Activated naive CD4-positive, alpha-beta T cell treated with anti-CD3 and anti-CD28 coated beads for 36 hours (primary cell): ENCODE data around the gene TFDP3. TPM values are rescaled to one million over a fixed set of nuclear protein-coding genes. Genes with fewer than 3 reads are reported as not detected.

ENCODE experiments used
- CTCF ChIA-PET: fragments of 350-600 bp; sonication (Branson Sonifier 250); formaldehyde crosslinking; loops from one replicate; lab custom pipeline; 2021; ENCODE audit warnings: antibody characterized with exemption; lab: Charles Lee
- DNase-seq: peaks from one replicate; pipeline ENCODE4 v3.0.0-alpha.2; 2020
- H3K27ac Mint-ChIP-seq: one replicate; pipeline ENCODE4 v1.8.0; 2021; ENCODE audit warnings: mild to moderate bottlenecking, mixed read lengths
- H3K27me3 Mint-ChIP-seq: one replicate; pipeline ENCODE4 v1.8.0; 2021; ENCODE audit warnings: low read depth, mixed read lengths
- H3K36me3 Mint-ChIP-seq: one replicate; pipeline ENCODE4 v1.8.0; 2021; ENCODE audit warnings: low read depth, mixed read lengths
- H3K4me1 Mint-ChIP-seq: one replicate; pipeline ENCODE4 v1.8.0; 2021; ENCODE audit warnings: low read depth, mixed read lengths
- H3K4me3 Mint-ChIP-seq: one replicate; pipeline ENCODE4 v1.8.0; 2021; ENCODE audit warnings: mild to moderate bottlenecking, moderate library complexity, mixed read lengths
- H3K9me3 Mint-ChIP-seq: one replicate; pipeline ENCODE4 v1.8.0; 2021; ENCODE audit warnings: mixed read lengths
- intact Hi-C: fragments of 100-400 bp; cut with micrococcal nuclease; formaldehyde crosslinking; loops from one replicate; pipeline ENCODE4 v1.15.1; 2023
- total RNA-seq, 2 experiments: library from RNA; stranded (reverse); gene quantifications; one replicate each; pipeline ENCODE4 v1.2.3, GENCODE V29; 2021

Gene TFDP3
- total RNA-seq, 2 experiments from 2014 or later, result not detected

- Mint-ChIP-seq H3K27me3 (no peaks in the 10 kb centered on the region), H3K4me1 (no peaks in the 10 kb centered on the region)
These were observed 38.7 kb downstream of the TFDP3 start for GRCh38 chrX:133179500-133179899.

GRCh38 chrX:133177202-133177601, 41.0 kb downstream of the TFDP3 start:
- Mint-ChIP-seq H3K27ac (no peak overlapping the region), H3K4me3 (no peak overlapping the region), H3K27me3 (no peaks in the 10 kb centered on the region), H3K4me1 (no peaks in the 10 kb centered on the region), H3K9me3 (no peaks in the 10 kb centered on the region), H3K36me3 (no peaks in the 10 kb centered on the region)
- intact Hi-C loops, result no loop called here
- no peak for DNase-seq
- CTCF ChIA-PET, result no interaction called here

More at GRCh38 chrX:133179500-133179899, 38.7 kb downstream of the TFDP3 start:
- CTCF ChIA-PET, result no interaction called here
- no peaks in the 10 kb centered on the region for H3K36me3 Mint-ChIP-seq
- no peaks in the 10 kb centered on the region for H3K9me3 Mint-ChIP-seq
- no peak overlapping the region for H3K27ac Mint-ChIP-seq
- no peak overlapping the region for H3K4me3 Mint-ChIP-seq
- no peak for DNase-seq
- intact Hi-C loops, result no loop called here

GRCh38 chrX:133175605-133176004, 42.5 kb downstream of the TFDP3 start:
- Mint-ChIP-seq H3K4me1 (no peaks in the 10 kb centered on the region), H3K27ac (no peak overlapping the region), H3K36me3 (no peaks in the 10 kb centered on the region), H3K27me3 (no peaks in the 10 kb centered on the region), H3K9me3 (no peaks in the 10 kb centered on the region), H3K4me3 (no peak overlapping the region)
- CTCF ChIA-PET, result no interaction called here
- no peak for DNase-seq
- intact Hi-C loops, result no loop called here

GRCh38 chrX:133175162-133175561, 43.0 kb downstream of the TFDP3 start:
- Mint-ChIP-seq H3K36me3 (no peaks in the 10 kb centered on the region), H3K27me3 (no peaks in the 10 kb centered on the region)

GRCh38 chrX:133171962-133172708, 46.0 kb downstream of the TFDP3 start:
- peaks cover 2% of the 10 kb centered on the region for H3K27me3 Mint-ChIP-seq
- H3K9me3 Mint-ChIP-seq, result no peaks in the 10 kb centered on the region
- H3K36me3 Mint-ChIP-seq, result no peaks in the 10 kb centered on the region
- H3K4me3 Mint-ChIP-seq, result no peak overlapping the region
- no peaks in the 10 kb centered on the region for H3K4me1 Mint-ChIP-seq
- CTCF ChIA-PET, result no interaction called here
- DNase-seq, result peak; percentile 4
- H3K27ac Mint-ChIP-seq, result no peak overlapping the region
- intact Hi-C loops, result loop anchor here (5.0 kb wide), 1 partner anchor 535 kb away; no protein-coding TSS in a partner anchor

More at GRCh38 chrX:133175162-133175561, 43.0 kb downstream of the TFDP3 start:
- CTCF ChIA-PET, result no interaction called here
- H3K4me3 Mint-ChIP-seq, result no peak overlapping the region
- intact Hi-C loops, result no loop called here
- H3K9me3 Mint-ChIP-seq, result no peaks in the 10 kb centered on the region
- H3K27ac Mint-ChIP-seq, result no peak overlapping the region
- DNase-seq, result no peak
- H3K4me1 Mint-ChIP-seq, result no peaks in the 10 kb centered on the region

Other genes with a start within 250 kb of the TFDP3 start
- not detected for gene USP26, start 121.2 kb downstream of the TFDP3 start, total RNA-seq
- under 1 TPM; 0.05 TPM for gene GPC4, start 197.1 kb upstream of the TFDP3 start, total RNA-seq